ENCODE data around the gene FKBP3. TPM values are rescaled to one million over a fixed set of nuclear protein-coding genes. Genes with fewer than 3 reads are reported as not detected.

Gene FKBP3
- total RNA-seq, 1 donor from 2014 or later: 77.0 TPM

GRCh38 chr14:45078323-45078722 lies 56.0 kb downstream of the FKBP3 start:
- Mint-ChIP-seq H3K27ac (ENCODE audit: unreplicated experiment) (no peak overlapping the region), H3K4me3 (ENCODE audit: unreplicated experiment) (no peak overlapping the region), H3K9me3 (ENCODE audit: unreplicated experiment) (no peaks in the 10 kb centered on the region), H3K27me3 (ENCODE audit: low read depth, unreplicated experiment) (no peaks in the 10 kb centered on the region), H3K4me1 (ENCODE audit: low read depth, unreplicated experiment) (no peaks in the 10 kb centered on the region), H3K36me3 (ENCODE audit: low read depth, unreplicated experiment) (no peaks in the 10 kb centered on the region)
- no peak for FAIRE-seq
- Histone ChIP-seq H3K36me3 (ENCODE audit: insufficient read depth, low read length) (no peaks in the 10 kb centered on the region), H3K9ac (ENCODE audit: low read length) (no peak overlapping the region), H3K4me3 (ENCODE audit: insufficient read depth, low read depth, low read length) (no peak overlapping the region), H2AFZ (ENCODE audit: low read depth, low read length) (no peak overlapping the region), H4K20me1 (ENCODE audit: insufficient read depth, low read length) (no peaks in the 10 kb centered on the region), H3K27me3 (ENCODE audit: insufficient read depth, low read length) (no peaks in the 10 kb centered on the region), H3K27ac (ENCODE audit: low read depth, low read length) (no peak overlapping the region), H3K4me1 (ENCODE audit: insufficient read depth, low read length) (peaks cover 3% of the 10 kb centered on the region), H3K4me2 (ENCODE audit: low read length) (no peak overlapping the region), H3K9me3 (ENCODE audit: insufficient read depth, low read depth, low read length) (no peaks in the 10 kb centered on the region), H3K79me2 (ENCODE audit: insufficient read depth, low read length) (no peaks in the 10 kb centered on the region)
- no peak for DNase-seq (ENCODE audit: low read depth)
- TF ChIP-seq CTCF (IDR thresholded peaks at IDR 0.05; ENCODE audit: insufficient read depth, low read depth, low read length): no peak
- no peak for TF ChIP-seq EZH2 (IDR thresholded peaks at IDR 0.05; ENCODE audit: insufficient read depth, low read length)

DNA sequence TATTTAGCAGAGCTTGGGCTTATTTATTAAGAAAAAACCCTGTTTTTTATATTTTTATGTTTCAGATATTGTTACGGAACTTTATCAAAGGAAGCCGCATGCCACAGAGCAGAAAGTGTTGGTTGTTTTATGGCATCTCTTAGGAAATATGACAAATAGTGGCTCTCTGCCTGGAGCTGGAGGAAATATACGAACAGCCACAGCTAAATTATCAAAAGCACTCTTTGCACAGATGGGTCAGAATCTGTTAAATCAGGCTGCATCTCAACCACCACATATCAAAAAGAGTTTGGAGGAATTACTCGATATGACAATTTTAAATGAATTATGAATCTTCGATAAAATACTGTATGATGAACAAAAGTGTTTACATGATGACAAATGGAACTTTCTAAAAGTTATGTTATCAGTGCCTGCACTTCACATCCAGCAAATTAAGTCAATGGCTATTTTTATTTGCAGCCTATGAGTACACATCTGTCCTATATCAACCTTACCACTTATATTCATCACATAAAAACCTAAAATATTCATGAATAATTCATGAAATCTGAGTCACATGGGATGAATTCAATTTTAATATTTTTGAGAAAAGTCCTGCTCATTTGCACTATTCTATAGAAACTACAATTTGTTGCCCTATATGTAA lies 60.9 kb downstream of the FKBP3 start:
- no peaks in the 10 kb centered on the region for H3K27me3 ChIP-seq (ENCODE audit: insufficient read depth, low read length)
- no peak for DNase-seq (ENCODE audit: low read depth)
- H3K27ac Mint-ChIP-seq (ENCODE audit: unreplicated experiment): no peak overlapping the region

GRCh38 chr14:45072126-45072525 lies 62.2 kb downstream of the FKBP3 start:
- H3K79me2 ChIP-seq (ENCODE audit: insufficient read depth, low read length): no peaks in the 10 kb centered on the region
- no peaks in the 10 kb centered on the region for H3K9me3 Mint-ChIP-seq (ENCODE audit: unreplicated experiment)
- no peaks in the 10 kb centered on the region for H3K27me3 ChIP-seq (ENCODE audit: insufficient read depth, low read length)
- H3K4me3 Mint-ChIP-seq (ENCODE audit: unreplicated experiment): no peak overlapping the region
- H3K4me1 Mint-ChIP-seq (ENCODE audit: low read depth, unreplicated experiment): no peaks in the 10 kb centered on the region
- H3K27me3 Mint-ChIP-seq (ENCODE audit: low read depth, unreplicated experiment): no peaks in the 10 kb centered on the region
- H3K36me3 Mint-ChIP-seq (ENCODE audit: low read depth, unreplicated experiment): peaks cover 2% of the 10 kb centered on the region
- FAIRE-seq (no peak), DNase-seq (ENCODE audit: low read depth) (no peak)
- H3K36me3 ChIP-seq (ENCODE audit: insufficient read depth, low read length): no peaks in the 10 kb centered on the region
- TF ChIP-seq CTCF (IDR thresholded peaks at IDR 0.05; ENCODE audit: insufficient read depth, low read depth, low read length) (no peak), EZH2 (IDR thresholded peaks at IDR 0.05; ENCODE audit: insufficient read depth, low read length) (no peak)
- H3K4me1 ChIP-seq (ENCODE audit: insufficient read depth, low read length): no peaks in the 10 kb centered on the region
- H3K4me3 ChIP-seq (ENCODE audit: insufficient read depth, low read depth, low read length): no peak overlapping the region
- H3K9ac ChIP-seq (ENCODE audit: low read length): no peak overlapping the region
- no peak overlapping the region for H3K27ac Mint-ChIP-seq (ENCODE audit: unreplicated experiment)
- H3K27ac ChIP-seq (ENCODE audit: low read depth, low read length): no peak overlapping the region
- no peak overlapping the region for H2AFZ ChIP-seq (ENCODE audit: low read depth, low read length)
- H4K20me1 ChIP-seq (ENCODE audit: insufficient read depth, low read length): no peaks in the 10 kb centered on the region
- H3K4me2 ChIP-seq (ENCODE audit: low read length): no peak overlapping the region
- no peaks in the 10 kb centered on the region for H3K9me3 ChIP-seq (ENCODE audit: insufficient read depth, low read depth, low read length)

More for the DNA sequence above, 60.9 kb downstream of the FKBP3 start:
- Mint-ChIP-seq H3K9me3 (ENCODE audit: unreplicated experiment) (no peaks in the 10 kb centered on the region), H3K4me3 (ENCODE audit: unreplicated experiment) (no peak overlapping the region), H3K4me1 (ENCODE audit: low read depth, unreplicated experiment) (no peaks in the 10 kb centered on the region), H3K27me3 (ENCODE audit: low read depth, unreplicated experiment) (no peaks in the 10 kb centered on the region), H3K36me3 (ENCODE audit: low read depth, unreplicated experiment) (peaks cover 2% of the 10 kb centered on the region)
- H3K4me1 ChIP-seq (ENCODE audit: insufficient read depth, low read length): no peaks in the 10 kb centered on the region
- no peak for TF ChIP-seq EZH2 (IDR thresholded peaks at IDR 0.05; ENCODE audit: insufficient read depth, low read length)
- no peak overlapping the region for H3K27ac ChIP-seq (ENCODE audit: low read depth, low read length)
- no peak for FAIRE-seq
- no peaks in the 10 kb centered on the region for H3K36me3 ChIP-seq (ENCODE audit: insufficient read depth, low read length)
- H3K4me3 ChIP-seq (ENCODE audit: insufficient read depth, low read depth, low read length): no peak overlapping the region
- no peaks in the 10 kb centered on the region for H4K20me1 ChIP-seq (ENCODE audit: insufficient read depth, low read length)
- no peaks in the 10 kb centered on the region for H3K9me3 ChIP-seq (ENCODE audit: insufficient read depth, low read depth, low read length)
- no peak overlapping the region for H3K4me2 ChIP-seq (ENCODE audit: low read length)
- no peaks in the 10 kb centered on the region for H3K79me2 ChIP-seq (ENCODE audit: insufficient read depth, low read length)
- H2AFZ ChIP-seq (ENCODE audit: low read depth, low read length): no peak overlapping the region
- H3K9ac ChIP-seq (ENCODE audit: low read length): no peak overlapping the region

Data from astrocyte (in vitro differentiated cells and primary cell).